HEK293 (cell line): Measurements from ENCODE around the gene GLT6D1.
A peak's percentile ranks its signal among the peaks of the same experiment; 100 is the strongest.

Experiments
- CTCF ChIA-PET: fragments of 350-600 bp; formaldehyde crosslinking; extraction: SDS; loops from one replicate; lab custom pipeline; 2021; ENCODE audit warnings: antibody characterized with exemption; lab: Yijun Ruan, JAX
- POLR2A ChIA-PET: fragments of 300-600 bp; formaldehyde crosslinking; extraction: SDS; loops from one replicate; lab custom pipeline; 2020; ENCODE audit warnings: antibody characterized with exemption, inconsistent platforms; lab: Yijun Ruan, JAX
- H3K27ac ChIP-seq: fragments of 200-500 bp; sonication (Bioruptor generic); 2 replicates; pipeline ENCODE4 v1.5.1; 2014; ENCODE audit warnings: low read depth, low read length, control low read depth, inconsistent platforms; ENCODE audit errors: extremely low read depth
- H3K36me3 ChIP-seq, 2 experiments: fragments of 200-500 bp in 1 of 2; sonication (Bioruptor generic) in 1 of 2; 1 replicate in 1 of 2; 2 replicates in 1 of 2; pipeline ENCODE4 v1.5.1; 2014 to 2017; ENCODE audit warnings: inconsistent platforms in 2 of 2, low read length in 2 of 2; ENCODE audit not compliant: control insufficient read depth in 2 of 2, insufficient read depth in 1 of 2
- H3K4me1 ChIP-seq: fragments of 200-500 bp; sonication (Bioruptor generic); 2 replicates; pipeline ENCODE4 v1.5.1; 2014; ENCODE audit warnings: mild to moderate bottlenecking, low read length, inconsistent platforms; ENCODE audit not compliant: control insufficient read depth, insufficient read depth
- H3K4me3 ChIP-seq: 2 replicates; pipeline ENCODE4 v1.5.1; 2011; ENCODE audit warnings: low read depth, mild to moderate bottlenecking, control low read depth, low read length, moderate library complexity
- H3K9me3 ChIP-seq: fragments of 200-500 bp; sonication (Bioruptor generic); 2 replicates; pipeline ENCODE4 v1.5.1; 2014; ENCODE audit warnings: low read depth, low read length, inconsistent platforms; ENCODE audit not compliant: control insufficient read depth, insufficient read depth
- GLIS1 ChIP-seq: fragments of 450-650 bp; formaldehyde crosslinking; IDR thresholded peaks from 2 replicates; pipeline ENCODE4 v1.5.1; 2016; ENCODE audit warnings: missing biosample characterization, missing genetic modification characterization
- GLIS2 ChIP-seq: fragments of 450-650 bp; formaldehyde crosslinking; IDR thresholded peaks from 2 replicates; pipeline ENCODE4 v1.5.1; 2016; ENCODE audit warnings: missing biosample characterization, missing genetic modification characterization
- HIC1 ChIP-seq: fragments of 450-650 bp; formaldehyde crosslinking; IDR thresholded peaks from 2 replicates; pipeline ENCODE4 v1.5.1; 2016; ENCODE audit warnings: missing biosample characterization, missing genetic modification characterization
- ZBTB11 ChIP-seq: fragments of 450-650 bp; formaldehyde crosslinking; conservative IDR thresholded peaks from 2 replicates; pipeline ENCODE4 v1.5.1; 2016; ENCODE audit warnings: low read depth, missing biosample characterization, missing genetic modification characterization
- ZIC2 ChIP-seq: fragments of 450-650 bp; formaldehyde crosslinking; IDR thresholded peaks from 2 replicates; pipeline ENCODE4 v1.5.1; 2016; ENCODE audit warnings: missing biosample characterization, missing genetic modification characterization
- ZNF140 ChIP-seq: fragments of 450-650 bp; formaldehyde crosslinking; IDR thresholded peaks from 2 replicates; pipeline ENCODE4 v1.5.1; 2016; ENCODE audit warnings: missing biosample characterization, missing genetic modification characterization
- ZNF174 ChIP-seq: fragments of 450-650 bp; formaldehyde crosslinking; IDR thresholded peaks from 2 replicates; pipeline ENCODE4 v1.5.0; 2017; ENCODE audit warnings: missing biosample characterization, mild to moderate bottlenecking, missing genetic modification characterization
- ZNF223 ChIP-seq: fragments of 450-650 bp; formaldehyde crosslinking; IDR thresholded peaks from 2 replicates; pipeline ENCODE4 v1.5.1; 2016; ENCODE audit warnings: missing biosample characterization, missing genetic modification characterization
- ZNF274 ChIP-seq, 2 experiments: fragments of 200-500 bp in 1 of 2; fragments of 450-650 bp in 1 of 2; sonication (Bioruptor generic) in 1 of 2; formaldehyde crosslinking in 1 of 2; IDR thresholded peaks; 2 replicates each; pipeline versions ENCODE4 v1.5.1 to v1.6.1; 2014 to 2016; ENCODE audit warnings: borderline replicate concordance in 1 of 2, inconsistent platforms in 1 of 2, low read length in 1 of 2, missing biosample characterization in 1 of 2, missing genetic modification characterization in 1 of 2
- ZNF350 ChIP-seq: fragments of 450-650 bp; formaldehyde crosslinking; IDR thresholded peaks from 2 replicates; pipeline ENCODE4 v1.5.0; 2017; ENCODE audit warnings: missing biosample characterization, mild to moderate bottlenecking, missing genetic modification characterization
- ZNF423 ChIP-seq: fragments of 450-650 bp; formaldehyde crosslinking; IDR thresholded peaks from 2 replicates; pipeline ENCODE4 v1.5.1; 2016; ENCODE audit warnings: missing biosample characterization, missing genetic modification characterization
- ZNF521 ChIP-seq: fragments of 450-650 bp; formaldehyde crosslinking; IDR thresholded peaks from 2 replicates; pipeline ENCODE4 v1.5.1; 2017; ENCODE audit warnings: missing biosample characterization, mild to moderate bottlenecking, missing genetic modification characterization
- ZSCAN23 ChIP-seq: fragments of 450-650 bp; formaldehyde crosslinking; IDR thresholded peaks from 2 replicates; pipeline ENCODE4 v1.5.1; 2016; ENCODE audit warnings: missing biosample characterization, missing genetic modification characterization
- TF ChIP-seq, protein P1 (sequence below): fragments of 450-650 bp; formaldehyde crosslinking; IDR thresholded peaks from 2 replicates; pipeline ENCODE4 v1.5.1; 2017; ENCODE audit warnings: missing biosample characterization, missing genetic modification characterization
- TF ChIP-seq, protein P2 (sequence below): fragments of 450-650 bp; IDR thresholded peaks from 2 replicates; pipeline ENCODE4 v1.5.1; 2018; ENCODE audit warnings: missing biosample characterization, mild to moderate bottlenecking, missing genetic modification characterization

Gene GLT6D1

GRCh38 chr9:135665795-135666189 is 26.5 kb upstream of the GLT6D1 start (continued):
- TF ChIP-seq, protein P1, sequence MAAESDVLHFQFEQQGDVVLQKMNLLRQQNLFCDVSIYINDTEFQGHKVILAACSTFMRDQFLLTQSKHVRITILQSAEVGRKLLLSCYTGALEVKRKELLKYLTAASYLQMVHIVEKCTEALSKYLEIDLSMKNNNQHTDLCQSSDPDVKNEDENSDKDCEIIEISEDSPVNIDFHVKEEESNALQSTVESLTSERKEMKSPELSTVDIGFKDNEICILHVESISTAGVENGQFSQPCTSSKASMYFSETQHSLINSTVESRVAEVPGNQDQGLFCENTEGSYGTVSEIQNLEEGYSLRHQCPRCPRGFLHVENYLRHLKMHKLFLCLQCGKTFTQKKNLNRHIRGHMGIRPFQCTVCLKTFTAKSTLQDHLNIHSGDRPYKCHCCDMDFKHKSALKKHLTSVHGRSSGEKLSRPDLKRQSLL (tag by site-specific recombination) = no peak
- TF ChIP-seq ZBTB11 (tag by site-specific recombination) (no peak), ZNF140 (no peak), HIC1 (tag by site-specific recombination) (no peak), ZNF521 (tag by site-specific recombination) (no peak)
- TF ChIP-seq, protein P2, sequence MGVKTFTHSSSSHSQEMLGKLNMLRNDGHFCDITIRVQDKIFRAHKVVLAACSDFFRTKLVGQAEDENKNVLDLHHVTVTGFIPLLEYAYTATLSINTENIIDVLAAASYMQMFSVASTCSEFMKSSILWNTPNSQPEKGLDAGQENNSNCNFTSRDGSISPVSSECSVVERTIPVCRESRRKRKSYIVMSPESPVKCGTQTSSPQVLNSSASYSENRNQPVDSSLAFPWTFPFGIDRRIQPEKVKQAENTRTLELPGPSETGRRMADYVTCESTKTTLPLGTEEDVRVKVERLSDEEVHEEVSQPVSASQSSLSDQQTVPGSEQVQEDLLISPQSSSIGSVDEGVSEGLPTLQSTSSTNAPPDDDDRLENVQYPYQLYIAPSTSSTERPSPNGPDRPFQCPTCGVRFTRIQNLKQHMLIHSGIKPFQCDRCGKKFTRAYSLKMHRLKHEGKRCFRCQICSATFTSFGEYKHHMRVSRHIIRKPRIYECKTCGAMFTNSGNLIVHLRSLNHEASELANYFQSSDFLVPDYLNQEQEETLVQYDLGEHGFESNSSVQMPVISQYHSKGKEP (tag by site-specific recombination) = no peak

GRCh38 chr9:135664801-135665794 is 25.8 kb upstream of the GLT6D1 start:
- H3K4me3 ChIP-seq = no peak overlapping the region
- H3K27ac ChIP-seq = no peak overlapping the region
- ChIA-PET CTCF (no interaction called here), POLR2A (no interaction called here)
- no peaks in the 10 kb centered on the region for H3K9me3 ChIP-seq
- H3K4me1 ChIP-seq = no peaks in the 10 kb centered on the region
- TF ChIP-seq ZNF174 (no peak), ZNF274 (IDR thresholded peaks at IDR 0.05; ENCODE audit: low read length) (no peak), ZNF274 (tag by site-specific recombination; IDR thresholded peaks at IDR 0.05; ENCODE audit: borderline replicate concordance) (no peak), GLIS2 (tag by site-specific recombination) (0 out of 2 replicates have a peak, but pooled peaks have one; percentile 17), ZIC2 (tag by site-specific recombination) (peak; percentile 52; the same call in 1 of the 2 replicates), ZNF350 (tag by site-specific recombination) (no peak), ZNF423 (no peak), ZNF140 (no peak), ZNF223 (no peak), ZSCAN23 (tag by site-specific recombination) (no peak), GLIS1 (tag by site-specific recombination) (peak; percentile 67)
- no peaks in the 10 kb centered on the region for H3K36me3 ChIP-seq
